ENCODE results near the gene HK2. TPM values are rescaled to one million over a fixed set of nuclear protein-coding genes. Genes with fewer than 3 reads are reported as not detected.

Gene HK2
- total and polyA plus RNA-seq, 8 donors, result 0.47 to 8.6 (median 2.9) TPM

DNA sequence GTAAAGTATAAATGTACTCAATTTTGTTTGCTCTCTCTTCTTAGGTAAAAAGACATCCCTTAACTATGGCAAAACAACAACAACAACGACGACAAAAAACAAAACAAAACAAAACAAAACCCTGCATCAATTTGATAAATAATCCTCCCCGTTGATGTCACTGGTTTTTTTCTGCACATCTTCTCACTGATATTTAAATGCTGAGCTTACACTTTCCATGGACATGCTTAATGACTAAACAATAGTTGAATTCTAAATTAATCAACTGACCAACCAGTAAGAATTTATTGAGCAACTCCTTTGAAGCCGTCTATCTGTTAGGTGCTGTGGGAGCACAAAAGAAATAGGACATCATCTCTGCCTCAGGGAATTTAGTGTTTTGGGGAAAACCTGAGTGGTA, 104.3 kb downstream of the HK2 start:
- FAIRE-seq (no peak), ATAC-seq (no peak), DNase-seq (no peak)
- Histone ChIP-seq H3K36me3 (no peaks in the 10 kb centered on the region), H3K9me3 (no peaks in the 10 kb centered on the region), H3K27me3 (no peaks in the 10 kb centered on the region), H3K4me1 (no peaks in the 10 kb centered on the region), H3K4me3 (no peak overlapping the region), H3K27ac (no peak overlapping the region)
- intact Hi-C loops (cut with DNase I), result no loop called here
- no peak for TF ChIP-seq CTCF (IDR thresholded peaks at IDR 0.05)
- WGBS, 2 donors, result 74 to 86% methylated on average over 4 of the region's 4 CpGs

- DNase-seq, result no peak
Measured at GRCh38 chr2:74939919-74940812, 106.2 kb downstream of the HK2 start.

DNA sequence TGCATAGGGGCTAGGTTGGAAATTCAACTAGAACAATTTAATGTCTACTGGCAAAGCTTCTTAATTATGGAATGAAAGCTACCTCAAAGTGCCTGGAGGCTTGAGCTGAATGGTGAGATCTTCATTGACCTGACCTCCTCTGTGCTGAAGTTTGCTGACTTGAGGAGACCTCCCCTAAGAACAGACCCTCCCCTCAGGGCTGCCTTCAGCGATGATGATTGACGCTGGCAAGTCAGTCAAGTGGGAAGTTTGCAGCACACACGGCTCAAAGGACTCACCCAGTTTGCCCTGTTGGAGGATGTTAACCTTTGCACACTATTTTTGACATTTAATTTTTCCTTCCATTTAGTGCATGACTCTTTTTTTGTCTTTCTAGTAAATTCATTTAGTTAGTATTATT, 107.4 kb downstream of the HK2 start:
- no peak overlapping the region for H3K27ac ChIP-seq
- H3K36me3 ChIP-seq, result no peaks in the 10 kb centered on the region
- ATAC-seq (no peak), DNase-seq (no peak), FAIRE-seq (no peak)
- intact Hi-C loops (cut with DNase I), result no loop called here
- no peaks in the 10 kb centered on the region for H3K9me3 ChIP-seq
- 83 to 92% methylated on average over 3 of the region's 3 CpGs for WGBS, 2 donors
- no peak overlapping the region for H3K4me3 ChIP-seq
- no peaks in the 10 kb centered on the region for H3K27me3 ChIP-seq
- TF ChIP-seq CTCF (IDR thresholded peaks at IDR 0.05), result no peak
- H3K4me1 ChIP-seq, result no peaks in the 10 kb centered on the region

More at GRCh38 chr2:74939919-74940812, 106.2 kb downstream of the HK2 start:
- 71 to 89% methylated on average over 7 of the region's 7 CpGs for WGBS, 2 donors
- TF ChIP-seq CTCF (IDR thresholded peaks at IDR 0.05), result no peak
- ATAC-seq, result no peak
- intact Hi-C loops (cut with DNase I), result no loop called here
- FAIRE-seq, result no peak
- Histone ChIP-seq H3K9me3 (no peaks in the 10 kb centered on the region), H3K36me3 (no peaks in the 10 kb centered on the region), H3K27me3 (no peaks in the 10 kb centered on the region), H3K4me3 (no peak overlapping the region), H3K4me1 (no peaks in the 10 kb centered on the region), H3K27ac (no peak overlapping the region)

DNA sequence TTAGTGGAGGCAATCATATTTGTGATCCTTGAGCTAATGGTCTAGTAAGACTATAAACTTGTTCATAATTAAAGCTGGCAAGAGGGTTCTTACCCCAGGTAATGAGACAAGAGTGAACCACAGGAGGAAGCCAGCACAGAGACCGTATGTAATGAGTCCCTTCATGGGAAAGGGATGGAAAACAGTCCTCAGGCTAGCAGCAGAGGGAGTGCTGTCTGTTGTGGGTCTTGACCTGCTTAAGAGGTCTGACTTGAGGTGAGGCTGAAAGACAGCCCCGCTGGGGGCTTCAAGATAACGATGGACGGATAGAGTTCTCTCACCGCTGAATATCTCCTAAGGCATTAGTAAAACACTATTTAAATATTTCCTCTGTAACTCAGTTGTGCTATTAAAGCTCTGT, 108.3 kb downstream of the HK2 start:
- FAIRE-seq (no peak), DNase-seq (no peak), ATAC-seq (no peak)
- Histone ChIP-seq H3K27ac (no peak overlapping the region), H3K9me3 (no peaks in the 10 kb centered on the region), H3K4me1 (no peaks in the 10 kb centered on the region), H3K4me3 (no peak overlapping the region), H3K36me3 (no peaks in the 10 kb centered on the region), H3K27me3 (no peaks in the 10 kb centered on the region)
- no peak for TF ChIP-seq CTCF (IDR thresholded peaks at IDR 0.05)
- WGBS, 2 donors, result 61 to 77% methylated on average over 5 of the region's 5 CpGs
- intact Hi-C loops (cut with DNase I), result no loop called here

Other genes starting within 250 kb of the HK2 start
- under 1 TPM; 0.13 to 0.66 (median 0.27) TPM for gene M1AP, start 185.8 kb upstream of the HK2 start, total RNA-seq
- under 1 TPM; 0.11 to 0.45 TPM for gene M1AP, start 185.8 kb upstream of the HK2 start, polyA plus RNA-seq
- gene SEMA4F, start 179.9 kb upstream of the HK2 start, total RNA-seq, result 1 to 10 TPM; 1.9 to 5.9 (median 3.1) TPM
- gene SEMA4F, start 179.9 kb upstream of the HK2 start, polyA plus RNA-seq, result 1 to 10 TPM; 1.9 to 2.9 TPM
- gene POLE4, start 124.5 kb downstream of the HK2 start, total RNA-seq, result 10 to 100 TPM; 10.0 to 21.6 (median 15.2) TPM
- 10 to 100 TPM; 22.1 to 22.6 TPM for gene POLE4, start 124.5 kb downstream of the HK2 start, polyA plus RNA-seq